NCI-H2196 (cell line): ENCODE measurements around the gene SPATA13.

Source experiments
- DNase-seq: peaks from one replicate; lab custom pipeline; 2025; ENCODE audit not compliant: unreplicated experiment; lab: John Stamatoyannopoulos, UW

The SPATA13 gene

GRCh38 chr13:24276861-24277260, 116.3 kb downstream of the SPATA13 start:
- no peak for DNase-seq

GRCh38 chr13:24277761-24278160, 117.2 kb downstream of the SPATA13 start:
- DNase-seq, result no peak

DNA sequence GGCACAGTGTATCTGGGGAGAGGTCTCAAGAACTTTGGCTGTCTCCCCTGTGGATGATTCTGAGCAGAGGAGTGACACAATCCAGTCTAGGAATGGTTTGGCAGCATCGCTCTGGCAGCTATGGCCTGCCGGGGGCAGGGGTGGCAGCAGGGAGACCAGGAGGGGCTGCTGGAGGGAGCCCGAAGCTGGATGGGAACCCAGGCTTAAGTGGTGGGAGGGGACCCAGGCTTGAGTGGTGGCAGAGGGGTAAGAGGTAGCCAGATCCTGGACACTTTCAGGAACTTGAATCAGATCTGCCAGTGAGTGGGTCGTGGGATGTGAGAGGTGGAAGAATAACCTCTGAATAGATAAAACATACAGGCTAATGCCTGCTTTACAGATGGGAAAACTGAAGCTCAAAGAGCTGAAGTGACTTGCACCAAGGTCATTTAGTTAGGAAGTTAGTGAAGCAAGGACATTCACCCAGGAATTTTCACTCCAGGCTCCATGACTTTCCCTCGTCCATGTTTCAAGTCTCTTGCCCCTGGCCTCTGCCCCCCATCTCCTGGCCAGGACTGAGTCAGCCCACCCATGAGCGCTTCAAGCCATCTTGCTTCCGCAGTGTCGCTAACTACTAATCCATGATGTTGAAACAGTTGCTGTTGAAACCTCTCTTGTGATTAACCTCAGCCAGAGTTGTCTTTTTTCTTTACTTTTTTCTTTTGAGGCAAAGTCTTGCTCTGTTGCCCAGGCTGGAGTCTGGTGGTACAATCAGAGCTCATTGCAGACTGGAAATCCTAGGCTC, 119.0 kb downstream of the SPATA13 start:
- DNase-seq, result no peak

GRCh38 chr13:24280720-24281119, 120.2 kb downstream of the SPATA13 start:
- no peak for DNase-seq

GRCh38 chr13:24281188-24282008, 120.9 kb downstream of the SPATA13 start:
- no peak for DNase-seq

GRCh38 chr13:24282256-24282655, 121.7 kb downstream of the SPATA13 start:
- no peak for DNase-seq

GRCh38 chr13:24284889-24285565, 124.5 kb downstream of the SPATA13 start:
- no peak for DNase-seq

GRCh38 chr13:24286624-24287023, 126.1 kb downstream of the SPATA13 start:
- DNase-seq, result no peak

DNA sequence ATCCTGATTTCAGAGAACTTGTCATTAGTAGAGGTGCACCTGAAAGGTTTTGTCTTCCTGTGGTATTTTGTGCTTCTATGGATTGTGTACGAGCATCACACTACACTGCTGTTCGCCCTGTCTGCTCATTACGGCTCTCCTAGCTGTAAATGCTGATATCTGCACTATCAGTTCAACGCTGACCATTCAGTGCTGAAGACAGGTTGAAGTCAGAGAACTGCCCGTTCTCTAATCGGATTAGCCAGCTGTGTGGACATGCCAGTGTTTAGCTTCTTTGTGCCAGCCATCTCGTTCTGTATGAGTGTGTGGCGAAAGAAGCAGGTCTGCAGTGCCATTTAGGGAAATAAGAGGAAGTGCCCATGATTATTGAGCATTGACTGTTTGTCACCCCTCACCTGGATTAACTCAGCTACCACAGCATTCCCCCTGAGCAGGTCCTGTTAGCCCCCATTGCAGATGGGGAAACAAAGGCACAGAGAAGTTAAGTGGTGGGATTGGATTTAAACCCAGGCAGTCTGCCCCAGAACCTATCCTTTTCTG, 127.3 kb downstream of the SPATA13 start:
- DNase-seq, result no peak

GRCh38 chr13:24288870-24289269, 128.3 kb downstream of the SPATA13 start:
- no peak for DNase-seq

DNA sequence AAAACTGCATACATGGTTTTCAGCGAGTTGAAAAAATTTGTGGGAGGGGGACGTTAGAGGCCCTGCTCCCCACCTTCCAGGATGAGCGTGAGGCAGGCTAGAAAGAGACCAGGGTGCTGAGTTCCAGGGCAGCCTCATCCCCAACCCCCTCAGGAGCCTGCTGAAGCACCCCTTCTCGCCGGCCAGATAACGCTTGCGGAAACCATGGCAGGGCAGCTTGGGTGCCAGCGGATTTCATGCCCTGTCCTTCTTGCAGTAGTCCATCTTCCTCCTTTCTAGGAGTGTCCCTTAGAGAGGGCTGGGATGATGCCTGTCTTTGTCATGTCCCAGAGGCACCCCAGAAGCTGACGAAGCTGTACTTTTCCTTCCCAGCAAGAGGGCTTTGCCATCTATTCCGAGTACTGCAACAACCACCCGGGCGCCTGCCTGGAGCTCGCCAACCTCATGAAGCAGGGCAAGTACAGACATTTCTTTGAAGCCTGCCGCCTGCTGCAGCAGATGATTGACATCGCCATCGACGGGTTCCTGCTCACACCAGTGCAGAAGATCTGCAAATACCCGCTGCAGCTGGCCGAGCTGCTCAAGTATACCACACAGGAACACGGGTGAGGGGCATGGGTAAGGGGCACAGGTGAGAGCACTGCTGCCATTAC, 129.9 kb downstream of the SPATA13 start:
- no peak for DNase-seq

GRCh38 chr13:24292481-24292880, 132.0 kb downstream of the SPATA13 start:
- no peak for DNase-seq

- no peak for DNase-seq
Observed at GRCh38 chr13:24293746-24294145, 133.2 kb downstream of the SPATA13 start.

- DNase-seq, result no peak
Observed at GRCh38 chr13:24299488-24300114, 139.1 kb downstream of the SPATA13 start.

DNA sequence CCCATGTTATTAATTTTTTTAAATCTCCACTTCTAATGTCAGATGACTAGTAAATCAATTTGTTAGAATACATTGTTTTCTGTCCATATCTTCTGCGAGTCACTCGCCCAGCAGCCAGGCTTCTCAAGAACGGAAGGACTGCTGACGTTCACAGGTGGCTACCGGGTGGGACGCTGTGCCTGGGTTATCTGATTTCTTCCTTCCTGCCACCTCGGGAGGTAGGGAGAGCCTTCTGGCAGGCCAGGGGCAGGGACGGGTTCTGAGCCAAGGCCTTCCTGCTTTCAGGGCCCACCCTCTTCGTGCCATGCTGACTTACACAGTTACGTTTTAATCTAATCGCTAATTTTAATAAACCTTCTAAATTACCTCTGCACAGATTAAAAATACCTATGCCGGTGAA, 140.9 kb downstream of the SPATA13 start:
- DNase-seq, result no peak

DNA sequence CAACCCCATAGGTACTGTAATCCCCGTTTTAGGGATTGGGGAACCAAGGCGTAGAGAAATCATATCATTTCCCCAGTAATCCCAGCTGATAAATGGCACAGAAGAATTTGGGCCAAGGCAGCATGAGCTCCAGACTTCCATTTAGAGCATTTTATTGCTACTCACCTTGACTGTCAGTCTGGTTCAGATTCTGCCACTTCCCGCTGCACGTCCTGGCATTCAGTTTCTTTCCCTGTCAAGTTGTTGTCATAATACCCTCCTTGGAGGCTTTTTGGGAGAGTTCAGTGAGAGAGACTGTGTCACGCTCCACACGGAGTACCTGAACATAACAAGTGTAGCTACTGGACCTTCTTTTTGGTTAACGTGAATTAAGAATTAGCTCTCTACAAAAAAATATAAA, 141.4 kb downstream of the SPATA13 start:
- DNase-seq, result no peak

DNA sequence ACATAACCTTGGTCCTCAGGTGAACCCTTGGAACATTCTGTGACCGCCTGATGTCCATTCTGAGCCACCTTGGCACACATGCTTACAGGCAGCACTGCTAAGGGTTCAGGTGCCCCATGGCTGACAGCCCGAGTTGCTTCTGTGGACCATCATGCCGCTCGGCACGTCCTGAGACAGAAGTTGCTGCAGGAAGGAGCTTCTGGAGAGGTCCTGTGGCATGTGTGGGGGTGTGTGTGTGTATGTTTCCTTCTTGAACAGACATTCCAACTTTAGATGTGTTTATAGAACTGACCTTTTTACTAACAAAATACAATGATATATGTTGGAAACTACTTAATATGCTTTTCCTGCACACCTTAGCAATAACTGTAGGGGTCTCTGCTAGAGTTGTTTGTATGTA, 144.1 kb downstream of the SPATA13 start:
- DNase-seq, result no peak

GRCh38 chr13:24306632-24307031, 146.1 kb downstream of the SPATA13 start:
- DNase-seq, result no peak

- peak; percentile 41 for DNase-seq
Observed at GRCh38 chr13:24307211-24308067, 146.9 kb downstream of the SPATA13 start.

DNA sequence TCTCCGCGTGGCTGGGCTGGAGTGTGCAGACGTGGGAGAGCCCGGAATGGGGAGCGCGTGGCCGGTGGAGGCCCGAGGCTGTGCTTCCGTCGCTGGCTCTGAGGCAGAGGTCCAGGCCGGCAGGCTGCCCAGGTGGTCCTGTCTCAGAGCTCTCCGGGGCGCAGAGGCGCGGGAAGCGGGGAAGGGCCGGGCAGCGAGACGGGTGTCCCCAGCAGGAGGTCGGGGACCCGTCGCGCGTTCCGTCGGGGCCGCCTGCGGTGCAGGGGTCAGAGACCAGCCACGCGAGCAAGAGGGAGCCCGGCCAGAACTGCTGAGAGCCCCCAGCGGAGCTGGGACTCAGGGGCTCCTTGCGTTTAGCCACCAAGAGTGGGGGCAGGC, 147.5 kb downstream of the SPATA13 start:
- DNase-seq, result no peak
